HepG2 (cell line): ENCODE results near the gene TSHZ2. TPM values are rescaled to one million over a fixed set of nuclear protein-coding genes. Genes with fewer than 3 reads are reported as not detected.

ENCODE experiments used
- AKNA ChIP-seq: sonication (generic); formaldehyde crosslinking; IDR thresholded peaks from 2 replicates; pipeline ENCODE4 v1.4.0; 2020; ENCODE audit warnings: missing genetic modification reagents, borderline replicate concordance
- ATRX ChIP-seq: sonication (generic); formaldehyde crosslinking; IDR thresholded peaks from 2 replicates; pipeline ENCODE4 v1.4.0; 2020; ENCODE audit warnings: missing genetic modification reagents, borderline replicate concordance
- GTF2F1 ChIP-seq: fragments of 150-350 bp; IDR thresholded peaks from 2 replicates; pipeline ENCODE4 v1.6.1; 2014; ENCODE audit warnings: low read length
- MEIS1 ChIP-seq: sonication (generic); formaldehyde crosslinking; IDR thresholded peaks from 2 replicates; pipeline ENCODE4 v1.9.0; 2021; ENCODE audit warnings: mild to moderate bottlenecking, missing genetic modification reagents, moderate library complexity, borderline replicate concordance
- NCOA1 ChIP-seq: sonication (generic); formaldehyde crosslinking; IDR thresholded peaks from 2 replicates; pipeline ENCODE4 v1.9.0; 2021; ENCODE audit warnings: missing genetic modification reagents
- NFE2L2 ChIP-seq: fragments of 150-350 bp; IDR thresholded peaks from 2 replicates; pipeline ENCODE4 v1.6.1; 2014; ENCODE audit warnings: low read length
- NR2F6 ChIP-seq, 2 experiments: IDR thresholded peaks; 2 replicates each; pipeline ENCODE4 v1.6.1; 2016; ENCODE audit warnings: antibody characterized with exemption in 1 of 2, mild to moderate bottlenecking in 1 of 2
- RFXAP ChIP-seq: sonication (generic); formaldehyde crosslinking; IDR thresholded peaks from 2 replicates; pipeline ENCODE4 v1.4.0; 2020; ENCODE audit warnings: missing genetic modification reagents, borderline replicate concordance
- SKIL ChIP-seq: sonication (generic); formaldehyde crosslinking; IDR thresholded peaks from 2 replicates; pipeline ENCODE4 v1.8.0; 2022; ENCODE audit warnings: missing genetic modification reagents, mild to moderate bottlenecking, moderate library complexity, borderline replicate concordance
- YY1 ChIP-seq: IDR thresholded peaks from 2 replicates; pipeline ENCODE4 v1.6.1; 2011; ENCODE audit warnings: low read length, low read depth, moderate library complexity, mild to moderate bottlenecking; ENCODE audit not compliant: insufficient read depth, insufficient replicate concordance
- ZBTB7A ChIP-seq: sonication (generic); formaldehyde crosslinking; IDR thresholded peaks from 2 replicates; pipeline ENCODE4 v1.8.0; 2022; ENCODE audit warnings: mild to moderate bottlenecking, missing genetic modification reagents
- ZNF138 ChIP-seq: sonication (generic); formaldehyde crosslinking; IDR thresholded peaks from 2 replicates; pipeline ENCODE4 v1.5.0; 2020; ENCODE audit warnings: mild to moderate bottlenecking, low read depth, missing genetic modification reagents
- ZNF274 ChIP-seq: sonication (generic); formaldehyde crosslinking; IDR thresholded peaks from 2 replicates; pipeline ENCODE4 v1.5.1; 2020; ENCODE audit warnings: mild to moderate bottlenecking, missing genetic modification reagents
- ZNF34 ChIP-seq: sonication (generic); formaldehyde crosslinking; IDR thresholded peaks from 2 replicates; pipeline ENCODE4 v1.4.0; 2020; ENCODE audit warnings: mild to moderate bottlenecking, missing genetic modification reagents, borderline replicate concordance
- ZNF441 ChIP-seq: sonication (generic); formaldehyde crosslinking; IDR thresholded peaks from 2 replicates; pipeline ENCODE4 v1.7.0; 2021; ENCODE audit warnings: missing genetic modification reagents, borderline replicate concordance
- ZNF766 ChIP-seq: sonication (generic); formaldehyde crosslinking; IDR thresholded peaks from 2 replicates; pipeline ENCODE4 v1.5.0; 2020; ENCODE audit warnings: missing genetic modification reagents, borderline replicate concordance
- ZSCAN25 ChIP-seq: sonication (generic); formaldehyde crosslinking; IDR thresholded peaks from 2 replicates; pipeline ENCODE4 v1.8.0; 2022; ENCODE audit warnings: mild to moderate bottlenecking, missing genetic modification reagents
- polyA plus RNA-seq, 8 experiments: library from polyadenylated mRNA; depleted of rRNA in 3 of 8; stranded (reverse) in 7 of 8; unstranded in 1 of 8; fragments of >200 nt; fragmentation: Illumina TruSeq in 4 of 8; extraction: Trizol in 4 of 8; gene quantifications; 2 replicates each; pipeline versions ENCODE4 v1.2.1 to v1.2.3, GENCODE V29; 2011 to 2016; ENCODE audit warnings: low read depth in 4 of 8, missing spikeins in 1 of 8, mixed read lengths in 1 of 8; ENCODE audit not compliant: insufficient read depth in 1 of 8
- total RNA-seq, 5 experiments: library from RNA; depleted of rRNA; stranded (reverse); fragments of >200 nt; fragmentation: Illumina TruSeq; extraction: Trizol; gene quantifications; 2 replicates each; pipeline ENCODE4 v1.2.3, GENCODE V29; 2016; ENCODE audit warnings: low read depth in 1 of 5
- TF ChIP-seq, protein P1 (sequence below): IDR thresholded peaks from 2 replicates; pipeline ENCODE4 v1.6.1; 2016; ENCODE audit warnings: mild to moderate bottlenecking
- TF ChIP-seq, protein P2 (sequence below): IDR thresholded peaks from 2 replicates; pipeline ENCODE4 v1.6.1; 2016; ENCODE audit warnings: missing genetic modification reagents, missing compliant biosample characterization
- TF ChIP-seq, protein P3 (sequence below): sonication (generic); formaldehyde crosslinking; IDR thresholded peaks from 2 replicates; pipeline ENCODE4 v1.4.0; 2020; ENCODE audit warnings: mild to moderate bottlenecking, missing genetic modification reagents

TSHZ2 gene
- total and polyA plus RNA-seq, 2 of the 13 experiments (the other 11 are each of a cell fraction or from before 2014, with no cell fraction given), result 0.01 TPM; not detected in 1

- no peak for TF ChIP-seq ATRX (CRISPR knock-in tag)
- TF ChIP-seq GTF2F1, result no peak
- peak; percentile 54; the same call in 1 of the 2 replicates for TF ChIP-seq ZBTB7A (CRISPR knock-in tag)
- TF ChIP-seq, protein P1, sequence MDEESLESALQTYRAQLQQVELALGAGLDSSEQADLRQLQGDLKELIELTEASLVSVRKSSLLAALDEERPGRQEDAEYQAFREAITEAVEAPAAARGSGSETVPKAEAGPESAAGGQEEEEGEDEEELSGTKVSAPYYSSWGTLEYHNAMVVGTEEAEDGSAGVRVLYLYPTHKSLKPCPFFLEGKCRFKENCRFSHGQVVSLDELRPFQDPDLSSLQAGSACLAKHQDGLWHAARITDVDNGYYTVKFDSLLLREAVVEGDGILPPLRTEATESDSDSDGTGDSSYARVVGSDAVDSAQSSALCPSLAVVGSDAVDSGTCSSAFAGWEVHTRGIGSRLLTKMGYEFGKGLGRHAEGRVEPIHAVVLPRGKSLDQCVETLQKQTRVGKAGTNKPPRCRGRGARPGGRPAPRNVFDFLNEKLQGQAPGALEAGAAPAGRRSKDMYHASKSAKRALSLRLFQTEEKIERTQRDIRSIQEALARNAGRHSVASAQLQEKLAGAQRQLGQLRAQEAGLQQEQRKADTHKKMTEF (CRISPR knock-in tag), result peak; percentile 97
- TF ChIP-seq ZNF138 (CRISPR knock-in tag), result no peak
- TF ChIP-seq ZSCAN25 (CRISPR knock-in tag), result no peak
- no peak for TF ChIP-seq ZNF274 (CRISPR knock-in tag)
- no peak for TF ChIP-seq YY1
- TF ChIP-seq NFE2L2, result peak; percentile 95
- peak; percentile 96 for TF ChIP-seq MEIS1 (CRISPR knock-in tag)
- TF ChIP-seq ZNF34 (CRISPR knock-in tag), result no peak
- TF ChIP-seq SKIL (CRISPR knock-in tag), result peak; percentile 79; the same call in 1 of the 2 replicates
- TF ChIP-seq ZNF766 (CRISPR knock-in tag), result no peak
- peak; percentile 100 for TF ChIP-seq NR2F6 (IDR thresholded peaks at IDR 0.05)
- TF ChIP-seq NR2F6 (CRISPR knock-in tag; IDR thresholded peaks at IDR 0.05), result peak; percentile 100
- TF ChIP-seq NCOA1 (CRISPR knock-in tag), result peak; percentile 20; the same call in 1 of the 2 replicates
- TF ChIP-seq, protein P2, sequence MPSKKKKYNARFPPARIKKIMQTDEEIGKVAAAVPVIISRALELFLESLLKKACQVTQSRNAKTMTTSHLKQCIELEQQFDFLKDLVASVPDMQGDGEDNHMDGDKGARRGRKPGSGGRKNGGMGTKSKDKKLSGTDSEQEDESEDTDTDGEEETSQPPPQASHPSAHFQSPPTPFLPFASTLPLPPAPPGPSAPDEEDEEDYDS, result peak; percentile 58
- peak; percentile 76; the same call in 1 of the 2 replicates for TF ChIP-seq RFXAP (CRISPR knock-in tag)
- TF ChIP-seq, protein P3, sequence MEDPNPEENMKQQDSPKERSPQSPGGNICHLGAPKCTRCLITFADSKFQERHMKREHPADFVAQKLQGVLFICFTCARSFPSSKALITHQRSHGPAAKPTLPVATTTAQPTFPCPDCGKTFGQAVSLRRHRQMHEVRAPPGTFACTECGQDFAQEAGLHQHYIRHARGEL (CRISPR knock-in tag), result no peak
- TF ChIP-seq AKNA (CRISPR knock-in tag), result no peak
- 0 out of 2 replicates have a peak, but pooled peaks have one; percentile 65 for TF ChIP-seq ZNF441
These were observed 47.5 kb upstream of the TSHZ2 start (continued) for GRCh38 chr20:52924411-52925271.
